Fibroblast of lung (primary cell): Measurements from ENCODE around the gene SDCBP2.

Source experiments
- EZH2 ChIP-seq: IDR thresholded peaks from 2 replicates; pipeline ENCODE4 v1.5.1; 2012; ENCODE audit warnings: low read length, control low read depth, mild to moderate bottlenecking; ENCODE audit errors: missing control alignments
- TF ChIP-seq, protein P1 (sequence below), 2 donors: IDR thresholded peaks in 1 of 2; conservative IDR thresholded peaks in 1 of 2; 1 replicate in 1 of 2; 2 replicates in 1 of 2; pipeline ENCODE4 v1.5.1; 2011 to 2012; ENCODE audit warnings: low read length in 2 of 2, control low read depth in 1 of 2, inconsistent platforms in 1 of 2, low read depth in 1 of 2, mild to moderate bottlenecking in 1 of 2

DNA sequence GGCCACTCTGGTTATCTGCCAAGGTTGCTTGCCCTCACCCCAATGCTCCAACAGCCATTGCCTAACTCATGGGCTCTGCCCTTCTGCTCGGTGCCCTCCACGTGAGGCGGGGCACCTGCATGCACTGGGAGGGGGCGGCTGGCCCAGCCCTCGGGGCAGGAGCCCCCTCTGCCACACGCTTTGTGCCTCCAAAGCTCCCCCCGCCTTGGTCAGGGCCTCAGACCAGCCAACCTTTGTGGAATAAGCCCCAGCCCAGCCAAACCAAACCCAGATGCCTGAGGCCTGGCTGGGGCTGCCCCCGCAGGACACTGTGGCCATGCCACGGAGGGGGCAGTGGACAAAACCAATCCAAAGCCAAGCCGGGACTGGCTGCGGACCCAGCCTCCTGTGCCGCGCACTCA lies 21.4 kb downstream of the SDCBP2 start:
- no peak for TF ChIP-seq EZH2
- TF ChIP-seq, protein P1, sequence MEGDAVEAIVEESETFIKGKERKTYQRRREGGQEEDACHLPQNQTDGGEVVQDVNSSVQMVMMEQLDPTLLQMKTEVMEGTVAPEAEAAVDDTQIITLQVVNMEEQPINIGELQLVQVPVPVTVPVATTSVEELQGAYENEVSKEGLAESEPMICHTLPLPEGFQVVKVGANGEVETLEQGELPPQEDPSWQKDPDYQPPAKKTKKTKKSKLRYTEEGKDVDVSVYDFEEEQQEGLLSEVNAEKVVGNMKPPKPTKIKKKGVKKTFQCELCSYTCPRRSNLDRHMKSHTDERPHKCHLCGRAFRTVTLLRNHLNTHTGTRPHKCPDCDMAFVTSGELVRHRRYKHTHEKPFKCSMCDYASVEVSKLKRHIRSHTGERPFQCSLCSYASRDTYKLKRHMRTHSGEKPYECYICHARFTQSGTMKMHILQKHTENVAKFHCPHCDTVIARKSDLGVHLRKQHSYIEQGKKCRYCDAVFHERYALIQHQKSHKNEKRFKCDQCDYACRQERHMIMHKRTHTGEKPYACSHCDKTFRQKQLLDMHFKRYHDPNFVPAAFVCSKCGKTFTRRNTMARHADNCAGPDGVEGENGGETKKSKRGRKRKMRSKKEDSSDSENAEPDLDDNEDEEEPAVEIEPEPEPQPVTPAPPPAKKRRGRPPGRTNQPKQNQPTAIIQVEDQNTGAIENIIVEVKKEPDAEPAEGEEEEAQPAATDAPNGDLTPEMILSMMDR (conservative IDR thresholded peaks at IDR 0.05 in 1 of 2, IDR thresholded peaks at IDR 0.05 in 1 of 2; ENCODE audit: low read depth in 1 of 2, low read length in 2 of 2): no peak
